HG03469 (cell line): ENCODE results near the gene ABR.
"Not testable (repeated sequence)": the region's sequence is repeated elsewhere in the genome, so short reads cannot be mapped to it uniquely, and the experiment has no call there.

ENCODE experiments used
- ATAC-seq: cut with Tn5 transposase; IDR thresholded peaks from one replicate; pipeline ENCODE4 v1.9.1; 2021; ENCODE audit warnings: mild to moderate bottlenecking, moderate library complexity, moderate number of reproducible peaks; ENCODE audit not compliant: unreplicated experiment

Gene ABR

GRCh38 chr17:973053-973452 is 206.7 kb downstream of the ABR start:
- no peak for ATAC-seq

- not testable (repeated sequence) for ATAC-seq
Observed at GRCh38 chr17:971861-972260, 207.9 kb downstream of the ABR start.

GRCh38 chr17:970364-970763 is 209.4 kb downstream of the ABR start:
- no peak for ATAC-seq

DNA sequence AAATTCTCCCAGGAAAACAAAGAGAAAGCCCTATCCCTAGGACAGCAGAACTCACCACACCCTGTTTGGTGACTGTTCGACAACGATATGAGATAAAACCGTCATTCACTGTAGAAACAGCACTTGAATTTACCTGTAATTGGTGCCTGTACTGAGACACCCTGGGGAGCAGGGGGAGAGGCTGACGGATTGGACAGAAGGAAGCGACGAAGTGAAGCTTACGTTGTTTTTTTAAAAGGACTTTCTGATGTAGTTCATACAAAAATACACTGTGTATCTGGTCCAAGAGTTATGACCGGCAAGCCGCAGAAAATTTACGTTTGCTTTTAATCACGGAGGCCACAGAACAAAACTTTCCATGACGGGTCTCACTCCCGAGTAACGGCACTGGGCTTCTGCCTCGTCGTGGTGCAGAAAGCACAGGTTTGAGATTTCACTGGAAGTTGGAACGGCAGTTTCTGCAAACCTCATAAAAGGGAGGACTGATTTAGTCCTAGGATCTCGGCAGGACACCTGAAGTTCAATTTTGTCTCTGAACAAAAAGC is 209.9 kb downstream of the ABR start:
- ATAC-seq: no peak

GRCh38 chr17:968812-969730 is 210.7 kb downstream of the ABR start:
- no peak for ATAC-seq

DNA sequence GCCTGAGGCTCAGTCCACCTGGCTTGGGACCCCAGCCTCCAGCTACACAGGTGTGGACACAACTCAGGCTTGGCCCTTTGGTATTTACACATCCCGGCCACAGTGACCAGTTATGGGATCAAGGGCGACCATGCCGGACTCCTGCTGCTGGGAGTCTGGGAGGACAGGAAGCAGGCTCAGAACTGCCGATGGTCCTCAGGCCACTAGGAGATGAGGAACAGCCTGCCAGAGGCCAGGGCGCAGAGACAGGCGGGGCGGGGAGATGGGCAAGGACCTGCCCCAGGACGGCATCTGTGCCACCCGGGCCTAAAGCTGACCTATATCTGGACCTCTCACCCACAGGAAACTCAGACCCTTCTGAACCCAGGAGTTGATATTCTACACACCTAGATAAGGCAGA is 212.7 kb downstream of the ABR start:
- no peak for ATAC-seq

- ATAC-seq: no peak
Observed at GRCh38 chr17:965311-965989, 214.3 kb downstream of the ABR start.

- ATAC-seq: no peak
Observed at GRCh38 chr17:964876-965275, 214.9 kb downstream of the ABR start.

- ATAC-seq: no peak
Observed at GRCh38 chr17:962670-963069, 217.1 kb downstream of the ABR start.

GRCh38 chr17:962166-962565 is 217.6 kb downstream of the ABR start:
- no peak for ATAC-seq

DNA sequence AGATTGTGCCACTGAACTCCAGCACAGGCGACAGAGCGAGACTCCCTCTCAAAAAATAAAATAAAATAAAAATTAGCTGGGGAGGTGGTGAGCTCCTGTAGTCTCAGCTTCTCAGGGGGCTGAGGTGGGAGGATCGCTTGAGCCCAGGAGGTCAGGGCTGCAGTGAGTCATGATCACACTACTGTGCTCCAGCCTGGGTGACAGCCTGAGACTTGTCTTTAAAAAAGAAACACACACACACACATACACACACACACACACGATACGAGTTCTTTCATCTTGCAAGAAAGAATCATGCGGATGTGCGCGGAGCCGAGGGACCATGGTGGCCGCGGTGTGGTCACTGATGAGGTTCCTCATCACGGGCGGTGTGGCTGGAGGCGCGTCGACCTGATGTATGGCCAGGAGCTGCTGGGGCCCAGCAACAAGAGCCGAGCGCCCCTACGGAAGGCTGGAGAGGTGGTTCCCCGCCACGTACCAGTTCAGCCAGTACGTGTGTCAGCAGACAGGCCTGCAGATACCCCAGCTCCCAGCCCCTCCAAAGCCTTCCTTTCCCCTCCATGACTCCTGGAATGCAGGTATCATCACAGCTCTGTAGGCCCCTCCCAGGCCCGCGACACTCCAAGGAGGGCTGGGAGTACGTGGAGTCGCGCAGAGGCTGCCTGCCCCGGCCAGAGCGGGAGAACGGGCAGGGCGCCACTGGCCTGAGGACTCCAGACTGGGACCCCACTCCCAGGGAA is 220.9 kb downstream of the ABR start:
- no peak for ATAC-seq

GRCh38 chr17:957856-958421 is 221.8 kb downstream of the ABR start:
- no peak for ATAC-seq

DNA sequence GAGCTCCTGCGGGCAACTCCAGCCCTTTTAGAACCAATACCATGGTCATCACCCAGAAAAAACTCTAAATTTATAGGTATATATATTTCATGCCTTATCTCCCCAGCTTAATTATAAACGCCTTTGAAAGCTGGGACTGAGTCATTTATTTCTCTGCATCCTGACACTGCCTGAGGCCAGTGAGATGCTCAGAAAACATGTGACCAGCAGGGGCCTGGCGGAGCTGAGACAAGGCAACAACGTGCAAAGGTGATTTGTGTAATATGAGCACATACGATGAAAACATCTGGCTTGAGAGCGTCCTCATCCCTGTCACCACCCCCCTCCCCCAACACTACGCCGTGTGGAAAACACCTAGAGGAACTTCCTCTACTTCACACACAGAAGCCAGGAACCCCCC is 222.9 kb downstream of the ABR start:
- ATAC-seq: no peak

- ATAC-seq: no peak
Observed at GRCh38 chr17:954431-955164, 225.2 kb downstream of the ABR start.

DNA sequence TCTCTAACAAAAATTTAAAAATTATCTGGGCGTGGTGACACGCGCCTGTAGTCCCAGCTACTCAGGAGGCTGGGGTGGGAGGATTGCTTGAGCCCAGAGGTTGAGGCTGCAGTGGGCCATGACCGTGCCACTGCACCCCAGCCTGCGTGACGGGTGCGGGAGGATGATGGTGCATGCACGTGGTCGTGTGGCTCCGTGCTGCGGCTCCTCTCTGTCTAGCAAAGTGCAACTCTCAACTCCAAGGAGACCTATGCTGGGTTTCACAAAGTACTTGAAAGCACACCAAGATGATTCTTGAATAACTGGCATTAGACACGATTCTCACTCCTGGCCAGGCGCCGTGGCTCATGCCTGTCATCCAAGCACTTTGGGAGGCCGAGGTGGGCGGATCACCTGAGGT is 226.0 kb downstream of the ABR start:
- no peak for ATAC-seq
